ENCODE measurements around the gene ELOB. TPM values are rescaled to one million over a fixed set of nuclear protein-coding genes. Genes with fewer than 3 reads are reported as not detected.

The ELOB gene
- 310 TPM for total RNA-seq

DNA sequence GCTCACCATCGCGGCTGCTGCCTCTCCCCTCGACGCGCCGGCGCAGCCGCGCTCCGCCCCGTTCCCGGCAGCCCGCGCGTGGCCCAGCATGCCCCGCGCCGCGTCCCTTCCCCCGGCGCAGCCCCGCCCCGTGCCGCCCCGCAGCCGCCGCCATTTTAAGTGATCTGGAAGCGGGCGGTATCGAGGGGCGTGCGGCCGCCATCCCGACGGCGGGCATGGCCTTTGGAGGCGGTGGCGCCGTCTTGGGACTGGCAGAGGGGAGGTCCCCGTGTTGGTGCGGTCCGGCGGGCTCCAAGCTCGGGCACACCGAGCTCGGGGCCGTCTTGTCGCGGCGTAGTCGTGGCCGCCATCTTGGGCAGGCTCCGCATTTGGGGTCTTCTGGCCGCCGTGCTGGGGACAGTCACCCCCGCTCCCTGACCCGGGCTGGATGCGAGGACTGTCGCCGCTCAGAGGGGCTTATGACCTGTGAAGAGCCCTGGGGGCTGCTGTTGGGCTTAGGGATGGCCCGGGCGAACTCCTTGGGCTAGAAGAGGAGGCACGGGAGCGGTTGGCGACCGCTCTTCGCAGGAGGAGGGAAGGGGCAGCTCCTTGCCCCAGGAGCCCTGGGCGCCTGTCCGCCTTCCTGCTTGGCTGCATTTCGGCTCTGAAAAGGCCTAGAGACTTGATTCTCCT, at the start of gene ELOB:
TSS of gene ELOB (minus strand) at position 50 of the 672 bp plus-strand sequence. CDS start at position 9, 41 bp downstream.
- ATAC-seq: peak; percentile 85

DNA sequence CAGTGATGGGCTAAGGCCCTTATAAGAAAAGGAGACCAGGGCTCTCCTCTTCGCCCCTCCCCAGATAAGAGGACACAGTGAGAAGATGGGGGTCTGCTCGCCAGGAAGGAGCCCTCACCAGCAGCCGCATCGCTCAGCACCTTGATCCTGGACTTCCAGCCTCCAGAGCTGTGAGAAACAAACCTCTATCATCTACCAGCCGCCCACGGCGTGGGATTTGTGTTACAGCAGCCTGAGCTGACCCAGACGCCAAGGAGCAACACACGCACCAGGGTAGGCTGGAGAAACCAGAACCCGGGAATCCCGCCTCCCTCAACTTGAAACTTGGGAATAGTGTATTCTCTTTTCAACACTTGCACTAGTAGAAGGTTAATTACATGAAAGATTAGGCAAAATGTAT, 48.8 kb upstream of the ELOB start:
- ATAC-seq: no peak

DNA sequence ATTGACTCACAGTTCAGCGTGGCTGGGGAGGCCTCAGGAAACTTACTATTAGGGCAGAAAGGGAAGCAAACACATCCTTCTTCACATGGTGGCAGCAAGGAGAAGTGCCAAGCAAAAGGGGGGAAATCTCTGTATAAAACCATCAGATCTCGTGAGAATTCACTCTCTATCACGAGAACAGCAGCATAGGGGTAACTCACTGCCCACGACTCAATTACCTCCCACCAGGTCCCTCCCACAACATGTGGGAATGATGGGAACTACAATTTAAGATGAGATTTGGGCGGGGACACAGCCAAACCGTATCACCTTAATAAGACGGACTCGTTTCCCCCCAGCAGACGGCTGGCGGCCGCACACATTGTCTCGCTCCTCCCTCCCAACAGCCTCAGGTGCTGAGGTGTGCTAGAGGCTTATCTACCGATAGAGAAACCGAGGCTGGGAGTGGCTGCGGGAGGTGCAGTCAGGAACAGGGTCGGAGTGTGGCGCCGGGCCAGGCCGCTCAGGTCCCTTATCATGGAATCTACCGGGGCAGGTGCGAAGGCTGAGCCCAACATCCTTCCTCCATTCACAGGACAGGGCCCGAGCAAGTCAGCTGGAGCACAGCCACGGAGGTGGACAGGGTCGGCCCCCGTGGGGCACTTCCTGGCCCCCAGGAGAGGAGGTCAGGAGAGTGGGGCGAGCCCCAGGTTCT, 48.1 kb upstream of the ELOB start:
- ATAC-seq: no peak

DNA sequence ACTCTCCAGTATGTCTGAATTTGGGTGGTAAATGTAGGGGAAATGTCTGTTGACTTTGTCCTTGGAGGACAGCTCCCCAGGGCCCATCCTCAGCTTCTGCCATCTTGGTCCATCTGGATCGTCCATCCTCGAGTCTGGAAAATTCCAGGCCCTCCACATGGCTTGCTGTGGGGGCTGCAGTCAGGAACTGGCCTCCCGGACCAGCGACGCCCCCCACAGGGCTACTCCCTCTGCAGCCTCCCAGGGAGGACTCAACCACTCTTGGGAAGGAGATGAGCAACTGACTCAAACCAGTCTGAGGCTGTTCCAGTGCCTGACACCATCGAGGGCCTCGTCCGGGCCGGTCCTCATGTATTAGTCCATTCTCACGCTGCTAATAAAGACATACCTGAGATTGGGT, 47.5 kb upstream of the ELOB start:
- ATAC-seq: no peak

DNA sequence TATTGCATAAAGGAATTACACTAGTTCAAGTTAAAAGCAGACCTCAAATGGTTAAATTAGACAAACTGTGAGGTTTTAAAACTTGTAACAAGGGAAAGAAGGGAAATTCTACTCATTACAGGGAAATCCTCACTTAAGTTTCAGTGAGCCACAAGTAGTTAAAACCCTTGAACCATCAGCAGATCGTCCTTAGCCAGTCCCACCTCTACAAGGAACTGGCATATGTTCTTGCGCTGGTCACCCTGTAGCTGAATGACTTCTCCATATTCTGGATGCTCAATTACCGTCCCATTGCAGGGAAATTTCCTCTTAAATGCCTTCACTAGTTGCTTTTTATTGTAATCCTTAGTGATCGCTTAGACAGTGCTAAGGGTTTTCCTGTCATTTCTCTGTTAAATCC, 45.4 kb upstream of the ELOB start:
- ATAC-seq: no peak

DNA sequence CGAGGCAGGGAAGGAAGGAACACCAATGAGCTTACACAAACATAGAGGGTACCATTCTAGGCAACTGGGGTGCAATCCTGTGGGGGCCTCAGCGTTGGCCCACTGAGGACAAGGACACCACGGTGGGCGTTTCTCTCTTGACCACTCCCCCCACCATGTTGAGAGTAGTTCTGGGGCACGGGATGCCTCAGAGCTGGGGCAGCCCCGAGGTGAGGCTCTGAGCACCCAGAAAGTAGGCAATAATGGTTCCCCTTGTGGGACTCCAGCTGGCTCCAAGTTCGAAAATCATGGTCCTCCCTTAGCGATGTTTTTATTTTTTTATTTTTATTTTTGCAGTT, 45.0 kb upstream of the ELOB start:
- ATAC-seq: no peak

DNA sequence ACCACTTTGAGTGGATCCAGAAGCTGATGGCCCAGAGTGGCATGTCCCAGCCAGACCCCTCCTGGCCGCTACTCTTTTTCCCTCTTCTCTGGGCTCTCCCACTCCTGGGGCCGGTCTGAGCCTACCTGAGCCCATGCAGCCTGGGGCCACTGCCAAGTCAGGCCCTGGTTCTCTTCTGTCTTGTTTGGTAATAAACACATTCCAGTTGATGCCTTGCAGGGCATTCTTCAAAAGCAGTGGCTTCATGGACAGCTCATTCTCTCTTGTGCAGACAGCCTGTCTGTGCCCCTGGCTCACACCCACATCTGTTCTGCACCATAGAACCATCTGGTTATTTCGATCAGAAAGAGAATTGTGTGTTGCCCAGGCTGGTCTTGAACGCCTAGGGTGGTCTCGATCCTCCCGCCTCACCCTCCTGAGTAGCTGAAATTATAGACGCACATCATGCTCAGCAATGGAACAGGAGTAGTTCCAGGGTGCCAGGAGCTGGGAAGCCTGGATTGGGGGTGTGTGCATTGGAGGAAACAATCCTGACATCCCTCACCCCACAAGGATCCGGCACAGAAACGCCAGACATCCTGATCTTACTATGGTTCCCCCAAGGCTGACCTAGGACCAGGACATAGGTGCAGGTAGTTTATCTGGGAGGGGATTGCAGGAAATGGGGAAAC, 44.5 kb upstream of the ELOB start:
- no peak for ATAC-seq

DNA sequence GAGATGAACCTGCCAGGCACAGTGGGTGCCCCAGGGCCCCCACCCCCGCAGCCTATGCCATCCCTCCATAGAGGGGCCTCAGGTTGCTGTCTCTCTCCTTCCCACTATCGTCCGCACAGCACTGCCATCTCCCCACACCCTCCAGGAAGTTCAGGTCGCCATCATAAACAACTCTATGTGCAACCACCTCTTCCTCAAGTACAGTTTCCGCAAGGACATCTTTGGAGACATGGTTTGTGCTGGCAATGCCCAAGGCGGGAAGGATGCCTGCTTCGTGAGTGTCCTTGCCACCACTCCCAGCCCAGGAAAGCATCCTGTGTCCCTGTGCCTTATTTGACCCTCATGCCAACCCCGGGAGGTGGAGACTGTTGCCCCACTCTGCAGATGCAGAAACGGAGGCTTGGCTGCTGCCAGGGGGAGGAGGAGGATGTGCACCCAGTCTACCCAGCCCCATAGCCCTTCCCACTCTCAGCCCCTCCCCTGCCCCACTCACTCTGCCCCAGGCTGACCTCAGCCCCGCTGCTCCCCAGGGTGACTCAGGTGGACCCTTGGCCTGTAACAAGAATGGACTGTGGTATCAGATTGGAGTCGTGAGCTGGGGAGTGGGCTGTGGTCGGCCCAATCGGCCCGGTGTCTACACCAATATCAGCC, 43.9 kb upstream of the ELOB start:
- no peak for ATAC-seq

DNA sequence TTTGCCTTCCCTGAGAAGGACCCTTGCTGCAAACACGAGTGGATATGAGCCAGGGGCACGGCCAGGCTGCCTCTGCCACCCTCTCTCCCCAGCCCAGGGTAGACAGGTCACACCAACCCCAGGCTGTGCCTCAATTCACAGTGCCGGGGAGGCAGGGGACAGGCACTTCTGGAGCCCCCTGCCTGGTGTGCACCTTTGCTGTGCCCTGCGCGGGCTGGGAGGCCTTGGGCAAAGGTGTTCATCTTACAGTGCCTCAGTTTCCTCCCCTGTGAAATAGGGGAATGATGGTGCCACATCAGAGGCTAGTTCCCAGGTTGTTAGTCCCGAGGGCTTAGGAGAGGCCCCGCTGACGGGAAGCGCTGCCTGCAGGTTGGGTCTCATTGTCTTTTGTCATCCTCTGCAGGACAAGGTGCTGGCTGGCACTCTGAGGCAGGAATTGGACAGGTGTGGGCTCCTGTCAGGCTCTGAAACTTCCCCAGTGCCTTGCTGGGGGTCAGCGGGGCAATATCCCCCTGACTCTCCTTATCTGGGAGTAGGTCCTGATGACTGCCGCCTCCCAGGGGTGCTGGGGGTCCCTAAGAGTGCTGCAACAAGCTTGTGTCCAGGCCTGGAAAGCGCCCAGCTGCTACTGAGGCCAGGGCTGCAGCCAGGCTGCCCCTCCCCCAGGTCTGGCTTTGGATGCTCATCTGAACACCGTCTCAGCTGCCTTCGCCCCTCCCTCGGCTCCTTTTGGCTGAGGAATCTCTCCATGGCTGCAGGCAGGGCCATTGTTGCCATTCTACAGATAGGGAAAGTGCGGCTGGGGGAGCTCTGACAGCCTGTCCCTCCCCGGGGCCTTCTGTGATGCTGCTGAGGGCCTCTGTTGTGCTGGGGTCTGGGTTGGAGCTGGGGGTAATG, 43.1 kb upstream of the ELOB start:
- ATAC-seq: no peak

DNA sequence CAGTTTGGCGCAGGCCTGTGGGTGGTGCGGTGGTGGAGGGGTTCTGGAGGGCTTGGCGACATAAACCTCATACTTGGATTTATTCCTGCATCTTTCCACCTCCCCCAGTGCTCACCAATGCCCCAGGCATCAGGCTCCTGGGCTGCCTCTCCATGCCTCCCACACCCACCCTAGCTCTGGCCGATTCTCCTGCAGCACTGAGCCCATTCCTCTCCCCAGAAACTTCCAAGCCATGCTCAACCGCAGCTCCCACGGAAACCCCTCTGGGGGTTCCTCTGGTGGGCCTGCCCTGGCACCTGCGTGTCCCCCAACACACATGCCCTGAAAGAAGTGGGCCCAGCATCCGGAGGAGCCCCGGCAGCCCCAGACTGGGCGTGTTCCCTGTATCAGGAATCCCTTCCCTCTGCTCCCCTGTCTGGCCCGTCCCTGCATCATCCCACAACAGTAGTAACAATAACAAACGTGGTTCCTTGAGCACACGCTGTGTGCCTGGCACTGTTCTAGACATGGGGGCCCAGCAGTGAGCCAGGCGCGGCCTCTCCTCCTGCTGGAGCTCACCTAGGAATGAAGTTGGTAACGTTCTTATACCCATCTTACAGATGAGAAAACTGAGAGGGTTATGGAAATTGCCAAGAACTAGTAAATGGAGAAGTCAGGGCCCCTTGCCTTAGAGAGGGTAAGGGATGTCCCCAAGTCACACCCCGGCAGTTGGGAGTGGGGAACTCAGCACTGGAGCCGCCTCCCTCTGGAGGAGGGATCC, 42.3 kb upstream of the ELOB start:
- no peak for ATAC-seq

DNA sequence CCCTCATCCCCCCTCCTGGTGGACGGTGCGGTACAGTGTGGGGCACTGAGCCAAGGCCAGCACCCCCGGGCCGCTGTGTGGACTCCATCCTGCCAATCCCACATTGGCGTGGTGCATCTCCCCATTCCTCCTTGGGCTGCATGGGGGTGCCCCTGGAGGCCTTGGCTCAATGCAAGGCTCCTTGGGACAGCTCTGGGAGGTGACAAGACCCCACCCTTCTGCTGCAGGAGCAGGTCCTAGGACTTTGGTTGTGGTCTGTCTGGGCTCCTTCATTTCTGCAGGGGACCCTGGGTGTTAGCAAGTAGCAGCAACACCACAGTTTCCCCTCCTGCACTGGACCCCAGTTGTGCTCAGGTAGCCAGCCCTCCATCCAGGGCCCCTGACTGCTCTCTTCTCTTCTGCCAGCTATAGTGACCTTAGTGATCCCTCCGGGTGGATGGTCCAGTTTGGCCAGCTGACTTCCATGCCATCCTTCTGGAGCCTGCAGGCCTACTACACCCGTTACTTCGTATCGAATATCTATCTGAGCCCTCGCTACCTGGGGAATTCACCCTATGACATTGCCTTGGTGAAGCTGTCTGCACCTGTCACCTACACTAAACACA, 41.3 kb upstream of the ELOB start:
- ATAC-seq: no peak

DNA sequence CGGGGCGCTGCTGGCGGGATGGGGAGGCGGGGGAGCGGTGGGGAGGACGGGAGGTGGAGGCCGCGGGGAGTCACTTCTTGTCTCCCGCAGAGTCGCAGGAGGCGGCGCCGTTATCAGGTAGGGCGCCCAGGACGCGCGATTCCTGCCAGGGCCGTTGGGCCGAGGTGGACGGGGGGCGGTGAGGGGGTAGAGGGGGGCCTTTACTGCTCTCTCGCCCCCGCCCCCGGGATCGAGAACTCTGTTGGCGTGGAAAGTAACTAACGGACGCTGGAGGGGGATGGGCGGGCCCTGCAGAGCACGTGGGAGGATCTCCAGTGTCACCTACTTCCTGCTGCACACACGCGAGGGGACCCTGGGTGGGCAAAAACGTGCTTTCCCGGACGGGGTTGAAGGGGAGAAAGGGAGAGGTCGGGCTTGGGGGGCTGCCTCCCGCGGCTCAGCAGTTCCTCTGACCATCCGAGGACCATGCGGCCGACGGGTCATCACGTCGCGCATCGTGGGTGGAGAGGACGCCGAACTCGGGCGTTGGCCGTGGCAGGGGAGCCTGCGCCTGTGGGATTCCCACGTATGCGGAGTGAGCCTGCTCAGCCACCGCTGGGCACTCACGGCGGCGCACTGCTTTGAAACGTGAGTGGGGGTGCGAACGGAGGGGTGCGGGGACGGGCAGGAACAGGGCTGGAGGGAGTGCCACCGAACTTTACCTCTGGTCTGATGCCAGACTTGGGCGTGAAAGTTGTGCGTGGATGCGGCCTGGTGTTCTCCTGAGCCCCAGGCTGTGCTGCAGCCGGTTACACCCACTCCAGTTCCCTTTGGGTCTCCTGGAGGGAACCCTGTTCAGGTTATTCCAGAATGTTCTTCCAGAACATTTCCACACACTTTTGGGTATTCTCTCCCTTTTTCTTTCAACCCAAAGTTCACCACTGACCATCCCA, 40.5 kb upstream of the ELOB start:
- ATAC-seq: no peak

DNA sequence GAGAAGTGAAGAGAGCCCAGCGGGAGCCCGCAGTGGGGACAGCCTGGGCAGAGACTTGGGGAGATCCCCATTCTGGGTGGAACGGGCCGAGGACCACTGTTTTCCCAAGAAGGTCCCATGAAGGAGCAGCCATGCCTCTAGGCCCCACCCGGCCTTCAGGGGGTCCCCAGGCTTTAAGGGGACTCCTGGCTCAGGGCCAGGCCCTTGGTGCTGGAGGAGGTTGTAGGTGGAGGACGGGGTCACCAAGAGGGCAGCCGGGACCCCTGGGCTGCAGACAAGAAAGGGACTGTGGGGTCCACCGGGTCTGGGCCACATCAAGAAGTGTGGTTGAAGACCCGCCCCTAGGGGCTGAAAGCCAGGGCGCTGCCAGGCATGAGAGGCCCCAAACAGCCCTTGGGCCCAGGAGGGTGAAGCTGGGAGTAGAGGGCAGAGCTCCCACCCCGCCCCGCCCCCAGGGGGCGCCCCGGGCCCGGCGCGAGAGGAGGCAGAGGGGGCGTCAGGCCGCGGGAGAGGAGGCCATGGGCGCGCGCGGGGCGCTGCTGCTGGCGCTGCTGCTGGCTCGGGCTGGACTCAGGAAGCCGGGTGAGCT, 39.8 kb upstream of the ELOB start, which contains the start of gene PRSS21:
TSS of gene PRSS21 (plus strand) at position 487 of the 589 bp plus-strand sequence. CDS start at position 519, 32 bp downstream.
- ATAC-seq: peak; percentile 17

DNA sequence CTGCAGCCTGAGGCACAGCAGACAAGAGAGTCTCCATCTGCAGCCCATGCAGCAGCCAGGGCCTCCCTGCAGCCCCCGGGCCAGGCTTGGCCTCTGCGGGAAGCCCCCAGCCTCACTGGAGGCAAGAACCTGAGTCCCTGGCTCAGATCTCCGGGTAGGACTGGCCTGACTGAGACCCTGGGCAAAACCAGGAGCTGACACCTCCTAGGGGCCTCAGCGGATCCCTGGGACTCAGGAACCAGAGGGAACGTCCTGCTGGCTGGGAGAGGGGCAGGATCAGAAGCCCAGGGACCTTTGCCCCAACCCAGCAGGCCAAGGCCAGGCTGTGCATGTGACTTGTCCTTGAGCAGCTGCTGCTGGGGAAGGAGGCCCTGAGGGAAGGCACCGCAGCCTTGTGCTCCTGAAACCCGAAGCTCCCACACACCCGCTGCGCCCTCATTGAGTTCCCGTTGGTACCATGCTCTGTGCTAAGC, 38.3 kb upstream of the ELOB start:
- ATAC-seq: no peak

DNA sequence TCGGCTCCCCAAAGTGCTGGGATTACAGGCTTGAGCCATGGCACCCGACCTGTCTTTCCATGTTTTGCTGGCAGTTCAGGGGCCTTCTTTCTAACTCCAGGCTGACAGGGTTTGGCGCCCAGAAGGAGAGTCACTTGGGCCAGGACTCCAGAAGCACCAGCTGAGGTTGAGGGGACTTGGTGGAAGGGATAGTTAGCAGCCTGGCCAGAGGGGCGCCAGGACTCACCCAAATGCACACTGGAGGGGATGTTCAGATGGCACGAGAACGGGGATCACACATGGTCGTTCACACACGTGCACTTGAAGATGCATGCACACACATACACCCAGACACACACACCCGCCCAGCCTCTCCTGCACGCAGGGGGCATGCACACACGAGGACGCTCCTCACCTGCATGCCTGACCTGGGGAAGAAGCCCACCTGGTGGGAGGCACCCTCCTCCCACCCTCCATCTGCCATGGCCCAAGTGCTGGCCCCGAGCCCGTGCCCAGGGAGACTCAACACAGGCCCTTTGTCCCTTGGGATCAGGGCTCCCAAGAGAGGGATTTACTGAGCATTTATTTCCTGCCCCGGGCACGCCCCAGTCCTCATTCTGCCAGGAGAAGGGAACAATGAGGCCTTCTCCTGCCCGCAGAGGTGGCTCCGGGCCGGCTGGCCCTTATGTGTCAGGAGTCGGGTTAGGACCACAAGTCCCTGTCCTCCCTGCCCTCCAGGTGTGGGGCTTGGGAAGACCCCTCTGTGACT, 37.6 kb upstream of the ELOB start:
- ATAC-seq: no peak

DNA sequence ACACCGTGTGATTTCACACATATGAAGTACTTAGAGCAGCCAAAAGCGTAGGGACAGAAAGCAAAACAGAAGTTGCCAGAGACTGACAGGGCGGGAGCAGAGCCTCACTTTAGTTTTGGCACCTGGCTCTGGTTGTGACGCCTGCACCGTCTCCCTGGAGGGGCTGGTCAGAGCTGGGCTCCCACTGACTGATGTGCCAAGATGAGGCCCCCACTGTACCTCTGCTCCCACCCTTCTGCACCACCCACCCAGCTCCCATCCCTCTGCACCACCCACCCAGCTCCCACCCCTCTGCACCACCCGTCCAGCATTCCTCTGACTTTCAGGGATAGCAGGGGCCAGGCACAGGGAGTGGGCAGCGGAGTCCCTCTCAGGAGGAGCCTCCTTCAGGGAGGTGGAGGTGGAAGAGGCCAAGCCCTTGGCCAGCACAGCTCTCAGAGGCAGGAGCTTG, 36.7 kb upstream of the ELOB start:
- no peak for ATAC-seq

DNA sequence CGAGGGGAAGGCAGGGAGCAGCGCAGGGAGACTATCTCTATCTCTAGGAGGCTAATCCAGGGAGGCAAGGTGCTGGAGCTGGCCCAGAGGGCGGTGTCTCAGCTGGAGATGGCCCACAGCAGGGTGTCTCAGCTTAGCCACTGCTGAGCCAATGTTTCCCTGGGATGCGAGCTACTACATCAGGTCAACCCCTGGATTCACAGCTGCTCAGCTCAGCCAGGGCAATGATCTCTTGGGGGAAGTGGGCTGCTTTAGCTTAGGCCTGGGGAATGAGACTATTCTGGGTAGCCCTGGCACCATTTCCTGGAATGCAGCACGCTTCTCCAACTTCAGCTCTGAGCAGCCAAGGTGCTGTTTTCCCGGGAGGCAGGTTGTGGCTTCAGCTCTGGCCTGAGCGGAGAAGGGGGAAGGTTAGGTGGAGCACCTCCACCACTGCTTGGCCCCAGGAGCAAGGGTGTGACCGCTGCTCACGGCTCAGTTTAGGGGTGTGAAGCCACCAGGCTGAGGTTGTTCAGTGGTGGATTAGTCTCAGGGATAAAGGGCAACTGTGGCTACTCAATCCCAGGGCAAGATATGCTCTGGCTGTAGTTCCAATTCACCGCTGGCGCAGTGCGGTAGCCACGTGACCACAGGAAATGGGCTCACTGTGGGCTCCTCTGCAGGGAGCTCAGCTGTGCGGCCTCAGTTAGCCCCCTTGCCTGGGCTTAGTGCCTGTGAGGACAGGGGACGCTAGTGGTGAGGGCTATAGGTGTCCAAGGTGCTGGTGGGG, 34.8 kb upstream of the ELOB start:
- peak; percentile 34 for ATAC-seq

DNA sequence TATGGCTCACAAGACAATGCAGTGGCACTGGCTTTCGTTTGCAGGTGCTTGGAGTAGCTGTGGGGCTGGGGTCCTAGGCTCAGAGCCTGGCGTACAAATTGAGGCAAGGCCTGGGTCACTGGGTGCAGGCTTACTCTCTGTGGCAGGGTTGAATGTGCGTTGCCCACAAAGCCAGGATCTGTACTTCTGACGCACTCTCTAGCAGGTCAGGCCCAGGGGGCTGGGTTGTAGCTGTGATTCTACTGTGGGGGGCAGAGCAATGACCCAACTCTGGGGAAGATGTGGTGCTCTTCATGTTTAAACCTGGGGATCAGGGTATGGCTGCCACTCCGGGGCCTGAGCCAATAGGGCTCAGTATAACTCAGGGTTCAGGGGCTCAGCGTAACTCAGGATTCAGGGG, 33.6 kb upstream of the ELOB start:
- ATAC-seq: no peak
